ENCODE data around the gene TRPV4.

Gene TRPV4

GRCh38 chr12:109777544-109777943, 55.7 kb downstream of the TRPV4 start:
- DNase-seq (ENCODE audit: low spot score) = peak; percentile 33

GRCh38 chr12:109776624-109777023, 56.6 kb downstream of the TRPV4 start:
- DNase-seq (ENCODE audit: low spot score) = no peak

GRCh38 chr12:109775172-109775881, 57.9 kb downstream of the TRPV4 start:
- DNase-seq (ENCODE audit: low spot score) = peak; percentile 68

- no peak for DNase-seq (ENCODE audit: low spot score)
Measured at GRCh38 chr12:109773384-109774011, 59.7 kb downstream of the TRPV4 start.

GRCh38 chr12:109772622-109773321, 60.4 kb downstream of the TRPV4 start:
- DNase-seq (ENCODE audit: low spot score) = no peak

GRCh38 chr12:109771746-109772621, 61.2 kb downstream of the TRPV4 start:
- DNase-seq (ENCODE audit: low spot score) = no peak

- no peak for DNase-seq (ENCODE audit: low spot score)
Measured at GRCh38 chr12:109770861-109771670, 62.1 kb downstream of the TRPV4 start.

- no peak for DNase-seq (ENCODE audit: low spot score)
Measured at GRCh38 chr12:109770104-109770860, 62.9 kb downstream of the TRPV4 start.

GRCh38 chr12:109768901-109769670, 64.1 kb downstream of the TRPV4 start:
- no peak for DNase-seq (ENCODE audit: low spot score)

GRCh38 chr12:109767991-109768900, 65.0 kb downstream of the TRPV4 start:
- DNase-seq (ENCODE audit: low spot score) = no peak

- no peak for DNase-seq (ENCODE audit: low spot score)
Measured at GRCh38 chr12:109767456-109767855, 65.7 kb downstream of the TRPV4 start.

GRCh38 chr12:109766251-109766778, 66.9 kb downstream of the TRPV4 start:
- no peak for DNase-seq (ENCODE audit: low spot score)

GRCh38 chr12:109765446-109765810, 67.8 kb downstream of the TRPV4 start:
- DNase-seq (ENCODE audit: low spot score) = no peak

GRCh38 chr12:109764776-109765445, 68.3 kb downstream of the TRPV4 start:
- no peak for DNase-seq (ENCODE audit: low spot score)

- DNase-seq (ENCODE audit: low spot score) = no peak
Measured at GRCh38 chr12:109764123-109764522, 69.1 kb downstream of the TRPV4 start.

- peak; percentile 73 for DNase-seq (ENCODE audit: low spot score)
Measured at GRCh38 chr12:109763201-109763841, 69.9 kb downstream of the TRPV4 start.

GRCh38 chr12:109762673-109763191, 70.5 kb downstream of the TRPV4 start:
- no peak for DNase-seq (ENCODE audit: low spot score)

Data from activated CD4-positive, alpha-beta T cell treated with anti-CD3 and anti-CD28 coated beads, Interleukin-2, Interleukin-4, amounts not matched to agents 100 ng/mL and 50 ng/mL, durations not matched to agents 16 hours and 8 hours (primary cell).